SK-N-SH (cell line): ENCODE measurements around the gene ENTPD3. TPM values are rescaled to one million over a fixed set of nuclear protein-coding genes. Genes with fewer than 3 reads are reported as not detected.

Source experiments
- CTCF ChIA-PET: fragments of 300-600, 350-600 bp; formaldehyde crosslinking; extraction: SDS; loops from one replicate; lab custom pipeline; 2021; lab: Yijun Ruan, JAX
- POLR2A ChIA-PET: fragments of 350-600 bp; sonication (Branson Sonifier 250); formaldehyde crosslinking; extraction: SDS; loops from one replicate; lab custom pipeline; 2020; ENCODE audit warnings: antibody characterized with exemption, inconsistent platforms; lab: Yijun Ruan, JAX
- DNase-seq: peaks from one replicate; pipeline ENCODE4 v3.0.0; 2012
- H2AFZ ChIP-seq: fragments of 200-600 bp; sonication (generic); 2 replicates; pipeline ENCODE4 v1.8.1; 2016; ENCODE audit warnings: antibody characterized with exemption, mild to moderate bottlenecking, low read depth
- H3F3A ChIP-seq: fragments of 200-600 bp; sonication (generic); replicated peaks from 2 replicates; pipeline ENCODE3; 2016; ENCODE audit warnings: antibody characterized with exemption, mild to moderate bottlenecking; ENCODE audit not compliant: insufficient read depth
- H3K27ac ChIP-seq, 2 experiments: fragments of 200-500 bp in 1 of 2; fragments of 200-600 bp in 1 of 2; sonication (Bioruptor generic) in 1 of 2; sonication (generic), shearing (Covaris generic) in 1 of 2; 2 replicates each; pipeline versions ENCODE4 v1.5.1 to v1.6.1; 2014 to 2016; ENCODE audit warnings: low read depth in 2 of 2, inconsistent platforms in 1 of 2, low read length in 1 of 2, mild to moderate bottlenecking in 1 of 2, mixed read lengths in 1 of 2
- H3K27me3 ChIP-seq: fragments of 200-600 bp; sonication (generic), shearing (Covaris generic); 2 replicates; pipeline ENCODE4 v1.6.1; 2016; ENCODE audit warnings: mixed run types; ENCODE audit not compliant: insufficient read depth
- H3K36me3 ChIP-seq, 2 experiments: fragments of 200-500 bp in 1 of 2; fragments of 200-600 bp in 1 of 2; sonication (Bioruptor generic) in 1 of 2; sonication (generic) in 1 of 2; replicated peaks in 1 of 2; 2 replicates each; pipeline versions ENCODE3 to v1.5.1; 2014 to 2016; ENCODE audit warnings: low read length in 1 of 2, mild to moderate bottlenecking in 1 of 2; ENCODE audit not compliant: insufficient read depth in 2 of 2, control insufficient read depth in 1 of 2
- H3K4me1 ChIP-seq, 2 experiments: fragments of 200-500 bp in 1 of 2; fragments of 200-600 bp in 1 of 2; sonication (Bioruptor generic) in 1 of 2; sonication (generic), shearing (Covaris generic) in 1 of 2; 2 replicates each; pipeline versions ENCODE4 v1.5.1 to v1.6.1; 2014 to 2016; ENCODE audit warnings: low read depth in 1 of 2, low read length in 1 of 2, mixed run types in 1 of 2; ENCODE audit not compliant: insufficient read depth in 2 of 2, control insufficient read depth in 1 of 2
- H3K4me2 ChIP-seq: fragments of 200-600 bp; sonication (generic), shearing (Covaris generic); 2 replicates; pipeline ENCODE4 v1.6.1; 2017; ENCODE audit warnings: mixed run types
- H3K4me3 ChIP-seq, 2 experiments: fragments of 200-500 bp in 1 of 2; fragments of 200-600 bp in 1 of 2; sonication (Bioruptor generic) in 1 of 2; sonication (generic), shearing (Covaris generic) in 1 of 2; 2 replicates each; pipeline versions ENCODE4 v1.5.1 to v1.8.1; 2014 to 2016; ENCODE audit warnings: low read depth in 2 of 2, inconsistent platforms in 1 of 2, low read length in 1 of 2, mild to moderate bottlenecking in 1 of 2, mixed read lengths in 1 of 2, moderate library complexity in 1 of 2
- H3K79me2 ChIP-seq: fragments of 200-600 bp; sonication (generic); 2 replicates; pipeline ENCODE4 v1.8.1; 2017; ENCODE audit warnings: mild to moderate bottlenecking; ENCODE audit not compliant: insufficient read depth
- H3K9ac ChIP-seq: fragments of 200-600 bp; sonication (generic); 2 replicates; pipeline ENCODE4 v1.6.1; 2017; ENCODE audit warnings: mixed run types
- H3K9me2 ChIP-seq: fragments of 200-600 bp; sonication (generic); 2 replicates; pipeline ENCODE4 v1.6.1; 2017; ENCODE audit warnings: mixed run types
- H3K9me3 ChIP-seq: fragments of 200-600 bp; sonication (generic); 2 replicates; pipeline ENCODE4 v1.6.1; 2017; ENCODE audit warnings: mixed run types, mild to moderate bottlenecking, moderate library complexity
- H4K20me1 ChIP-seq: fragments of 200-600 bp; sonication (generic); 2 replicates; pipeline ENCODE4 v1.6.1; 2017; ENCODE audit warnings: mild to moderate bottlenecking, mixed run types; ENCODE audit not compliant: insufficient read depth
- CTCF ChIP-seq: fragments of 200-600 bp; sonication (generic); IDR thresholded peaks from 2 replicates; pipeline ENCODE4 v1.6.1; 2017; ENCODE audit warnings: antibody characterized with exemption, mild to moderate bottlenecking, moderate library complexity
- EP300 ChIP-seq, 2 experiments: IDR thresholded peaks; 2 replicates each; pipeline versions ENCODE4 v1.4.0 to v1.6.1; 2012; ENCODE audit warnings: borderline replicate concordance in 1 of 2, low read depth in 1 of 2, low read length in 1 of 2
- EZH2phosphoT487 ChIP-seq: fragments of 200-600 bp; sonication (generic); IDR thresholded peaks from 2 replicates; pipeline ENCODE4 v1.6.1; 2017; ENCODE audit warnings: low read depth, mixed run types, mild to moderate bottlenecking, antibody characterized with exemption, moderate library complexity, borderline replicate concordance
- FOSL2 ChIP-seq: IDR thresholded peaks from 2 replicates; pipeline ENCODE4 v1.4.0; 2012; ENCODE audit warnings: low read depth, mild to moderate bottlenecking, moderate library complexity, borderline replicate concordance
- GATA2 ChIP-seq: sonication (generic); formaldehyde crosslinking; IDR thresholded peaks from 2 replicates; pipeline ENCODE4 v1.5.0; 2020; ENCODE audit warnings: mild to moderate bottlenecking, missing genetic modification reagents
- NFIC ChIP-seq: IDR thresholded peaks from 2 replicates; pipeline ENCODE4 v1.4.0; 2012; ENCODE audit warnings: borderline replicate concordance
- POLR2AphosphoS5 ChIP-seq: IDR thresholded peaks from 2 replicates; pipeline ENCODE4 v1.6.1; 2012; ENCODE audit warnings: low read depth, low read length
- RAD21 ChIP-seq: IDR thresholded peaks from 2 replicates; pipeline ENCODE4 v1.6.1; 2012; ENCODE audit warnings: mild to moderate bottlenecking, low read length
- RCOR1 ChIP-seq: fragments of 150-350 bp; IDR thresholded peaks from 2 replicates; pipeline ENCODE4 v1.6.1; 2017; ENCODE audit warnings: antibody characterized with exemption, low read length
- REST ChIP-seq: IDR thresholded peaks from 2 replicates; pipeline ENCODE4 v1.6.1; 2012; ENCODE audit warnings: mild to moderate bottlenecking, low read depth, low read length, moderate library complexity
- SIN3A ChIP-seq: IDR thresholded peaks from 2 replicates; pipeline ENCODE4 v1.6.1; 2012; ENCODE audit warnings: low read depth, mild to moderate bottlenecking, low read length, moderate library complexity, borderline replicate concordance
- TAF1 ChIP-seq: IDR thresholded peaks from 2 replicates; pipeline ENCODE4 v1.6.1; 2012; ENCODE audit warnings: low read depth, mild to moderate bottlenecking, low read length, moderate library complexity, borderline replicate concordance
- TCF12 ChIP-seq: IDR thresholded peaks from 2 replicates; pipeline ENCODE4 v1.4.0; 2012
- USF1 ChIP-seq: IDR thresholded peaks from 2 replicates; pipeline ENCODE4 v1.4.0; 2012; ENCODE audit warnings: low read depth, borderline replicate concordance
- WGBS: methylation state at CpG from one replicate; pipeline ENCODE4 v1.1.6; 2017; ENCODE audit warnings: low lambda C conversion rate; 5-methylcytosine and 5-hydroxymethylcytosine counted together
- polyA plus RNA-seq, 3 experiments: library from polyadenylated mRNA; depleted of rRNA; stranded (reverse); fragments of >200 nt; gene quantifications; 2 replicates each; pipeline ENCODE4 v1.2.3, GENCODE V29; 2012

ENTPD3 gene
- polyA plus RNA-seq, 1 of the 3 experiments (the other 2 are of a cell fraction), result 0.02 TPM

GRCh38 chr3:40379674-40380306 lies 7.2 kb upstream of the ENTPD3 start:
- Histone ChIP-seq H4K20me1 (no peaks in the 10 kb centered on the region), H3K27me3 (no peaks in the 10 kb centered on the region), H3K4me3 (no peak overlapping the region), H3K4me1 (no peaks in the 10 kb centered on the region), H2AFZ (no peak overlapping the region), H3K9me2 (no peaks in the 10 kb centered on the region), H3K36me3 (no peaks in the 10 kb centered on the region), H3K9me3 (no peaks in the 10 kb centered on the region), H3K9ac (no peak overlapping the region), H3K4me2 (no peak overlapping the region), H3F3A (no peaks in the 10 kb centered on the region), H3K79me2 (no peaks in the 10 kb centered on the region), H3K27ac (no peak overlapping the region)
- POLR2A ChIA-PET, result no interaction called here
- CTCF ChIA-PET, result no interaction called here
- WGBS, result 61% methylated on average over 4 of the region's 4 CpGs
- no peak for TF ChIP-seq EP300 (IDR thresholded peaks at IDR 0.05; ENCODE audit: borderline replicate concordance in 1 of 2, low read depth in 1 of 2, low read length in 1 of 2)
- TF ChIP-seq RCOR1, result no peak
- no peak for TF ChIP-seq CTCF
- DNase-seq, result no peak

GRCh38 chr3:40381904-40382616 lies 4.9 kb upstream of the ENTPD3 start:
- no peaks in the 10 kb centered on the region for H3K4me1 ChIP-seq
- no peaks in the 10 kb centered on the region for H3K9me3 ChIP-seq
- no peak overlapping the region for H3K4me3 ChIP-seq
- no peak overlapping the region for H2AFZ ChIP-seq
- no peak overlapping the region for H3K9ac ChIP-seq
- no peaks in the 10 kb centered on the region for H3K27me3 ChIP-seq
- H4K20me1 ChIP-seq, result no peaks in the 10 kb centered on the region
- no peaks in the 10 kb centered on the region for H3K9me2 ChIP-seq
- no peaks in the 10 kb centered on the region for H3F3A ChIP-seq
- ChIA-PET CTCF (interaction anchor here (0.7 to 1.5 kb wide), 2 partner anchors 9 to 208 kb away, joined by 3 to 5 read pairs; no protein-coding TSS in a partner anchor), POLR2A (no interaction called here)
- WGBS, result 52% methylated on average over 8 of the region's 8 CpGs
- no peak overlapping the region for H3K27ac ChIP-seq
- H3K79me2 ChIP-seq, result no peaks in the 10 kb centered on the region
- TF ChIP-seq FOSL2 (no peak), TAF1 (no peak), SIN3A (no peak), RCOR1 (no peak), REST (no peak), NFIC (no peak), RAD21 (no peak), POLR2AphosphoS5 (no peak), TCF12 (no peak), EZH2phosphoT487 (no peak), GATA2 (CRISPR knock-in tag) (no peak), USF1 (no peak)
- no peak overlapping the region for H3K4me2 ChIP-seq
- DNase-seq, result no peak
- no peaks in the 10 kb centered on the region for H3K36me3 ChIP-seq
